ENCODE data around the gene UBQLN1. TPM values are rescaled to one million over a fixed set of nuclear protein-coding genes. Genes with fewer than 3 reads are reported as not detected.

UBQLN1 gene
- polyA plus RNA-seq, 1 experiment: 135 TPM

DNA sequence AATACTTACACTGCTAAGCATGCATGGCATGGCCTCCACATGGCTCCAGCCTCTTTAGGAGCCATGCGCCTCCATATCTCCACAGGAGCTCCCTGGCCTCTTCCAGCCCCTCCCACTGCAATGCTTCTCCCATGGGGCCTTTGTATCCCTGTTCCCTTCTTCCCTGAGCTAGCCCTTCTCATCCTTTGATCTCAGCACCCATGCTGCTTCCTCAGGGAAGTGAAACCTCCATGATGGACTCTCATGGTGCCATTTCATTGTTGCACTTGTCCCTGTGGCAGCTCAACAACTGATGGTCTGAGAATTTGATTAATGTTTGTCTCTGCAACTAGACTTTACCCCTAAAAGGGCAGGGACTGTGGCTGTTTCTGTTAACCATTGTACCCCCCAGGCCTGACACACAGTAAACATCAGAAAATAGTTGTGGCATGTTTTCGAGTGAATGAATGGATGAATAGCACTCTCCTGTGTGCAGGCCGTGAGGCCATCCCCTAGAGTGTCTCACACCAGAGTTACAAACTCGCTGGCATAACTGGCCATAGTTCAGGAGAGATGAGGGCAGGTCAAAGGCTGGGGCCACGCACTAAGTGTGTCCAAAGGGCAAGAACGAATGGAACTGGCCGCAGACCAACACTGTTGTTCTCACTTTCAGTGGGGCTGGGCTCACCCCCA lies 78.2 kb downstream of the UBQLN1 start:
- Histone ChIP-seq H3K36me3 (ENCODE audit: control insufficient read depth, insufficient read depth, low read length) (peaks cover 2% of the 10 kb centered on the region; the same call in 1 of the 2 replicates), H3K4me3 (ENCODE audit: low read depth, low read length) (no peak overlapping the region), H3K27me3 (ENCODE audit: control insufficient read depth, insufficient read depth, low read length) (no peaks in the 10 kb centered on the region)
- POLR2A ChIA-PET: no interaction called here
- DNase-seq (ENCODE audit: low read depth): no peak
- TF ChIP-seq, protein P1, sequence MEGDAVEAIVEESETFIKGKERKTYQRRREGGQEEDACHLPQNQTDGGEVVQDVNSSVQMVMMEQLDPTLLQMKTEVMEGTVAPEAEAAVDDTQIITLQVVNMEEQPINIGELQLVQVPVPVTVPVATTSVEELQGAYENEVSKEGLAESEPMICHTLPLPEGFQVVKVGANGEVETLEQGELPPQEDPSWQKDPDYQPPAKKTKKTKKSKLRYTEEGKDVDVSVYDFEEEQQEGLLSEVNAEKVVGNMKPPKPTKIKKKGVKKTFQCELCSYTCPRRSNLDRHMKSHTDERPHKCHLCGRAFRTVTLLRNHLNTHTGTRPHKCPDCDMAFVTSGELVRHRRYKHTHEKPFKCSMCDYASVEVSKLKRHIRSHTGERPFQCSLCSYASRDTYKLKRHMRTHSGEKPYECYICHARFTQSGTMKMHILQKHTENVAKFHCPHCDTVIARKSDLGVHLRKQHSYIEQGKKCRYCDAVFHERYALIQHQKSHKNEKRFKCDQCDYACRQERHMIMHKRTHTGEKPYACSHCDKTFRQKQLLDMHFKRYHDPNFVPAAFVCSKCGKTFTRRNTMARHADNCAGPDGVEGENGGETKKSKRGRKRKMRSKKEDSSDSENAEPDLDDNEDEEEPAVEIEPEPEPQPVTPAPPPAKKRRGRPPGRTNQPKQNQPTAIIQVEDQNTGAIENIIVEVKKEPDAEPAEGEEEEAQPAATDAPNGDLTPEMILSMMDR (IDR thresholded peaks at IDR 0.05; ENCODE audit: insufficient read depth, low read depth, low read length): no peak
- CTCF ChIA-PET: interaction anchor here (0.9 kb wide), 1 partner anchor 291 kb away, joined by 3 read pairs; no protein-coding TSS in a partner anchor

DNA sequence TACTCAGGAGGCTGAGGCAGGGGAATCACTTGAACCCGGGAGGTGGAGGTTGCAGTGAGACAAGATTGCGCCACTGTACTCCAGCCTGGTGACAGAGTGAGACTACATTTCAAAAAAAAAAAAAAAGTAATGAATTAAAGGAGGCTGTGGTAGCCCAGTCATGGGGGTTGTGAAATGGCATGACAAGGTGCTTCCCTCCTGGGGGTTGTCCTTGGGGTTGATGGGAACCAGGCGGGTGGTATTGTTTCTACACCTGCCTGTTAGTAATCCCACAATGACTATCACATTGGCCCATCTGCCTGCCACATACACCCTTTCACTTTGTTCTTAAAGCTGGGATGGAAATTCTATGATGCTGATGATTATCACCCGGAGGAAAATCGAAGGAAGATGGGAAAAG lies 79.2 kb downstream of the UBQLN1 start:
- no peak for DNase-seq (ENCODE audit: low read depth)
- CTCF ChIA-PET: no interaction called here
- Histone ChIP-seq H3K4me3 (ENCODE audit: low read depth, low read length) (no peak overlapping the region), H3K27me3 (ENCODE audit: control insufficient read depth, insufficient read depth, low read length) (no peaks in the 10 kb centered on the region), H3K36me3 (ENCODE audit: control insufficient read depth, insufficient read depth, low read length) (peaks cover 2% of the 10 kb centered on the region; the same call in 1 of the 2 replicates)
- POLR2A ChIA-PET: no interaction called here
- TF ChIP-seq, protein P1 (IDR thresholded peaks at IDR 0.05; ENCODE audit: insufficient read depth, low read depth, low read length): no peak

GRCh38 chr9:83625178-83625577 lies 82.6 kb downstream of the UBQLN1 start:
- Histone ChIP-seq H3K27me3 (ENCODE audit: control insufficient read depth, insufficient read depth, low read length) (no peaks in the 10 kb centered on the region), H3K36me3 (ENCODE audit: control insufficient read depth, insufficient read depth, low read length) (peaks cover 2% of the 10 kb centered on the region; the same call in 1 of the 2 replicates), H3K4me3 (ENCODE audit: low read depth, low read length) (no peak overlapping the region)
- DNase-seq (ENCODE audit: low read depth): no peak
- TF ChIP-seq, protein P1 (IDR thresholded peaks at IDR 0.05; ENCODE audit: insufficient read depth, low read depth, low read length): no peak
- CTCF ChIA-PET: interaction anchor here (0.7 to 3.2 kb wide), 4 partner anchors 9 to 291 kb away, joined by 3 to 15 read pairs (median 3); no protein-coding TSS in a partner anchor
- POLR2A ChIA-PET: interaction anchor here (0.6 kb wide), 1 partner anchor 72 kb away, joined by 20 read pairs; no protein-coding TSS in a partner anchor

- DNase-seq (ENCODE audit: low read depth): no peak
- peak overlapping the region; percentile 65 for H3K4me3 ChIP-seq (ENCODE audit: low read depth, low read length)
- CTCF ChIA-PET: interaction anchor here (0.6 to 3.2 kb wide), 5 partner anchors 23 to 679 kb away, joined by 3 to 15 read pairs (median 3); no protein-coding TSS in a partner anchor
- TF ChIP-seq, protein P1 (IDR thresholded peaks at IDR 0.05; ENCODE audit: insufficient read depth, low read depth, low read length): no peak
- H3K36me3 ChIP-seq (ENCODE audit: control insufficient read depth, insufficient read depth, low read length): peaks cover 2% of the 10 kb centered on the region; the same call in 1 of the 2 replicates
- H3K27me3 ChIP-seq (ENCODE audit: control insufficient read depth, insufficient read depth, low read length): no peaks in the 10 kb centered on the region
- POLR2A ChIA-PET: no interaction called here
Measured at GRCh38 chr9:83623679-83624076, 84.1 kb downstream of the UBQLN1 start.

GRCh38 chr9:83622939-83623678 lies 84.6 kb downstream of the UBQLN1 start, which contains the start of gene IDNK:
IDNK (plus strand) TSS chr9:83623143; CDS start chr9:83623172, 29 bp downstream.
- Histone ChIP-seq H3K36me3 (ENCODE audit: control insufficient read depth, insufficient read depth, low read length) (peaks cover 2% of the 10 kb centered on the region; the same call in 1 of the 2 replicates), H3K4me3 (ENCODE audit: low read depth, low read length) (peak within 1 kb of the TSS; percentile 65), H3K27me3 (ENCODE audit: control insufficient read depth, insufficient read depth, low read length) (no peaks in the 10 kb centered on the region)
- DNase-seq (ENCODE audit: low read depth): no peak
- CTCF ChIA-PET: interaction anchor here (0.6 to 3.2 kb wide), 5 partner anchors 23 to 1997 kb away, joined by 3 to 15 read pairs (median 3); no protein-coding TSS in a partner anchor
- TF ChIP-seq, protein P1 (IDR thresholded peaks at IDR 0.05; ENCODE audit: insufficient read depth, low read depth, low read length): no peak
- POLR2A ChIA-PET: no interaction called here
